Stimulated activated CD8-positive, alpha-beta memory T cell treated with anti-CD3 and anti-CD28 coated beads, Interleukin-7, amount 100 ng/mL, for 4 hours (primary cell): ENCODE measurements around the gene TMEM138.
A peak's percentile ranks its signal among the peaks of the same experiment; 100 is the strongest.

Experiments
- DNase-seq, 2 donors: peaks; one replicate each; pipeline ENCODE4 v3.0.0-alpha.2; 2020; ENCODE audit warnings: low read depth in 2 of 2

The TMEM138 gene

GRCh38 chr11:61361741-61362541 is at the start of gene TMEM138, which contains the start of gene CYB561A3:
Gene TMEM138 (plus strand): TSS chr11:61362374. CDS start chr11:61364391, 2,017 bp downstream.
Gene CYB561A3 (minus strand): TSS chr11:61361882. CDS start chr11:61356713, 5,169 bp downstream.
- DNase-seq: peak; percentile 77 to 85

DNA sequence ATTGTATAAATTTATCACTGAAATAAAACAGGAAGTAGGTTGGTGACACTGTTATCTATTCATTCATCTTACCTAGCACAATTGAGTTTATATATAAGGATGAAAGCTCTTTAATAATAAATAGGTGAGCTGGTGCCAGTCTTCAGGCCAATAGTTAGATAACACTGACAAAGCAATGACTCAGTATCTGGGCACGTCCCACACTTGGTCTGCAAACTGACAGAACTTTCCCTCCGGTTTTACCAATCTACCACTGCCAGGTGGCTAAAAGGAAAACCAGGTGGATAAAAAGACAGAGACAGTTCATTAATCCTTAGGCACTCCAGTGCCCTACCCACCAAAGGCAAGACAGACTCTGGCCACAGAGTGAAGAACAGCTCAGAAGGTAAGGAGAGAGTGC is 46.9 kb upstream of the TMEM138 start:
- no peak for DNase-seq

DNA sequence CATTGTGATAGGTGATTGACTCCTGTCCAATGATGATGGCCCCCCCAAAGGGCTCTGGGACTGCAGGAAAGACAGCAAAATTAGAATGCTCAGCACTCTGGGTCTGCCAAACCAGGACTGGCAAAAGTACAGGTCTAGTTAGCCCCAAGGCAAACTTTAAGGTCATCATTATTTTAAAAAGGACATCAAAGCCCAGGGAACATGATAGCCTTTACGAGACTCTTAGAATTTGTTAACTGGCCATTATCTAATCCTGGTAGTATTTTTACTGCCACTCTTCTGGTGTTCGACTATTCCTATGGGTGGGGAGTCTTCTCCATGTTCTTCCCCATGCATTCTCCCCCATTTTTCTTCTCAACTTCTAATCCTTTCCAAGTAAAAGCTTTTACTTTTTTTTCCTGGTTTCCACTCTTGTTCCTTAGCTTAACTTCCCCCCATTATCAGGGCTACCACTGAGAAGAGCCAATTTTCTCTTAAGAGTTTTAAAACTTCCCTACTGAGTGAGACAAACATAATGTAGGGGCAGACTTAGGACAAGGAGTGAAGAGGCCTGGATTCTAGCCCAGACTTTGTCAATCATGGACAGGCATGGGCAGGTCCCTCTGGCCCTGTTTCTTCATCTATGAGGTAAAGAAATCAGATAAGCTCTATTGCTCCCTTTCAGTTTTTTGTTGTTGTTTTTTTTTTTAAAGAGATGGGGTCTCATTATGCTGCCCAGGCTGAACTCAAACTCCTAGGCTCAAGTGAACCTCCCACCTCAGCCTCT is 36.3 kb upstream of the TMEM138 start:
- DNase-seq: no peak

DNA sequence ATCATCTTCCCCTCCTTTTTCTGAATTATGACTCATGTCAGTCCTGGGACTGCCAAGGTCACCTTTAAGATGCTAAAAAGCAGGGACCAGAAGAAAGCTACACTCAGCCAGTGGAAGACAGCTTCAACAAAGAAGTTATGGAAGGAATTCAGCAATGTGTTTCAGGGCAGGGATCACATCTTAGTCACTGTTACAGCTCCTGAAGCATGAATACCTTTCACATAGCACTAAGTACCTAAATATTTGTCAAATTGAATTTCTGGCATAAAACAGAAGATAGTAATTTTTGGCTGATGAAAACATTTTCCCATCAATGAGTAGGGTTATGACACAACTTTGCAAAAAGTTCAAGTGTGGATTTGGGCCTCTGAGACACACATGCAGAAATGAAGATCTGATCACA is 34.5 kb upstream of the TMEM138 start:
- DNase-seq: no peak

- DNase-seq: no peak
These were observed 33.8 kb upstream of the TMEM138 start for GRCh38 chr11:61328351-61328750.

DNA sequence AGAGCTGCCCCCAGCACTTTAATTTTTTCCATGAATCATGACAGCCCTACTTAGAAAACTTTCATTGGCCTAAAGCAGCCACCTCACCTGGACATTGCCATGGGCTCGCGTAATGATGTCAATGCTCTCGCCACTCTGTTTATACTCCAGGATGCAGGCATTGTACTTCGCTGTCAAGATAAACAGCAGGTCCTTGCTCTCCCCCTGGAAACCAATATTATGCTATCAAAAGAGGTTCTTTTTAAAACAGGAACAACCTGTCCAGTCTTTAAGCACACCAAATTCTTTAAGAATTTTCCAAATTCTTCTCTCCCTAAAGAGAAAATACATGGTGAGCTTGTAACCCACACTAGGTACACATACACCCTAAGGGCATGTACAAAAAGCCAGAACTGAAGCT is 32.3 kb upstream of the TMEM138 start:
- no peak for DNase-seq

DNA sequence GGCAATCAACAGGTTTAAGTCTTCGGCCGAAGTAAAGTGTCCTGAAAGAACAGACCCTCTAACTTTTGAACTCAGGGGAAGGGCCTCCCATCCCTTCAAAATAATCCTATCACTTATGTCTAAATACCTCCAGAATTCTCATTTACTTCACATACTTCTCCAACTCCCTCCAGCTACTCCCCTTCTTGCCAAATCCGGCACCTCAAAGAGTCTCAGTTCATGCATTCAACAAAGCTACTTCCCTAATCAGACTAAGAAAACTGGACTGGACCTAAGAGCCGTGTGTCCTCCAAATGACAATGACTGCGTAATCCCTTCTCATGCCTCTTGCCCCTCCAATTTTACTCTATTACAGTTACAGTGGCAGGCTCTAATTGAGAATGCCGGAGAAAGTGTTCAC is 30.5 kb upstream of the TMEM138 start:
- DNase-seq: no peak

- no peak for DNase-seq
These were observed 29.8 kb upstream of the TMEM138 start for GRCh38 chr11:61332281-61332796.

DNA sequence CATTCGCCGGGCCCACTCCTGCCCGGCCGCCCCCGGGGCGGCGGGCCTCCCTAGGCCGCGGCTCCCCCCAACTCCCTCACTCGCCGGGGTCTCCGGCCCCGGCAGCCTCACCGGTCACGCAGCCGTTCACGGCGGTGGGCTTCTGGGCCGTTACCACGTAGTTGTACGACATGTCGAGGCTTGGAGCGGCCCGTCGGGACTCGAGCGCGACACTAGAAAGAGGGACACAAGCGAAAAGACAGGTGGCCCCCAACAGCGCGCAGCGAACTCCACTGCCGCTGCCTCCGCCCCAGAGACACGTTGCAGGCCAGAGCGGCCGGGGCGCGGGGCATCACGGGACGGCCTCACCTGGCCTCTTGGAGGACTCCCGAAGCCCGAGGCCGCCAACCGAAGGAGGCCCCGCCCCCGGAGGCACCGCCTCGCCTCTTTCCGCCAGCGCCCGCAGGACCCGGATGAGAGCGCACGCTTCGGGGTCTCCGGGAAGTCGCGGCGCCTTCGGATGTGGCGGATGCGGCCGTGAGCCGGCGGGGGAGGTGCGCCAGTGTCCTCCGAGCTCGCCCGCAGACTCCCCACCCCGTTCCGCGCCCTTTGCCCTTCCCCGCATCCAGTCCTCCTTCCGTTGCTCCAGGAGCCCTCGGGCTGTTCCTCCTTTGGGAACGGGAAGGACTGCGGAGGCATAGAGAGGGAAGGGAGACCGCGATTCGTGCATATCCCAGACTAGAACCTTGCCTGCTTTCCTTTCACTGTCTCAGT is 29.2 kb upstream of the TMEM138 start, which contains the start of the genes DDB1 and TKFC:
TSS of gene DDB1 (minus strand) at position 309 of the 753 bp plus-strand sequence. CDS start at position 172, 137 bp downstream.
TSS of gene TKFC (plus strand) at position 432 of the 753 bp plus-strand sequence. CDS start 1,501 bp downstream, outside the sequence.
- DNase-seq: peak; percentile 92 to 98

DNA sequence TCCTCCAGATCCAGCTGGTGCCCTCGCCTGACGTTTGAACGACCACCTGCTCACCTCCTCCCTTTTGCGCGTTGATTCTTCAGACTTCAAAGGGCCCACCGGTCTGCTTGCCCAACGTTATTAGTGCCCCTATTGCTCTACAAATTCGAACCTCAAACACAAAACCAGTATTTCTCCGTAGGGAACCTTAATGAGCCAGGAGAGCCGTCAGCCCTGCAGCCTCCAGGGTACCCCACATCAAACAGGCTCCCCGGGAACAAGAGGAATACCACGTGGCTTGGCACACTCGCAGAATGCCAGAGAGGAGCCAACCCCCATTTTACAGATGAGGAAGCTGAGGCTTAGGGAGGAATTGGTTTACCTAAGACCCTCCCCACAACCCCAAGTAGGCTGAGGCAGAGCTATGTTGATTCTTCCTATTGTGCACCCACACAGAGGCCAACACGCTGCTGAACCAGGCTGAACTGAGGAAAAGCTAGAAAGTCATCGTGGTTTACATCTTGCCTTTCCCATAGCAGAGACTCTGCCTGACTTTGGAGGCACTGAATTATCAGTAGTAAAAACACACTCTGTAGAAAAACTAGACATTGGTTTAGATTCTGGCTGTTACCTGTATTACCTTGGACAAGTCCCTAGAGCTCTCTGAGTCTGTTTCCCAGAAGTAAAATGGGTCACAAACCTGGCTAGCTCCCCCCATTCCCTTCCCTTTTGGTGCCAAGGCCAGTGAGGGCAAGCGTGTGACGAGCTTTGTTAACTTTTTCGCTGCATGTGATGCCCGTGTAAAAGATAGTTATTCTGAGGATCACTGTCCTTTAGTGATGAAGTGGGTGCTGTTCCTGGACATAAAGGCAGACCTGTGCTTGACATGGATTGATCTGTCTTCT is 28.4 kb upstream of the TMEM138 start:
- no peak for DNase-seq

GRCh38 chr11:61334434-61335354 is 27.5 kb upstream of the TMEM138 start:
- DNase-seq: no peak

GRCh38 chr11:61335355-61335710 is 26.8 kb upstream of the TMEM138 start:
- no peak for DNase-seq

GRCh38 chr11:61336171-61336935 is 25.8 kb upstream of the TMEM138 start:
- peak; percentile 46 to 67 for DNase-seq

DNA sequence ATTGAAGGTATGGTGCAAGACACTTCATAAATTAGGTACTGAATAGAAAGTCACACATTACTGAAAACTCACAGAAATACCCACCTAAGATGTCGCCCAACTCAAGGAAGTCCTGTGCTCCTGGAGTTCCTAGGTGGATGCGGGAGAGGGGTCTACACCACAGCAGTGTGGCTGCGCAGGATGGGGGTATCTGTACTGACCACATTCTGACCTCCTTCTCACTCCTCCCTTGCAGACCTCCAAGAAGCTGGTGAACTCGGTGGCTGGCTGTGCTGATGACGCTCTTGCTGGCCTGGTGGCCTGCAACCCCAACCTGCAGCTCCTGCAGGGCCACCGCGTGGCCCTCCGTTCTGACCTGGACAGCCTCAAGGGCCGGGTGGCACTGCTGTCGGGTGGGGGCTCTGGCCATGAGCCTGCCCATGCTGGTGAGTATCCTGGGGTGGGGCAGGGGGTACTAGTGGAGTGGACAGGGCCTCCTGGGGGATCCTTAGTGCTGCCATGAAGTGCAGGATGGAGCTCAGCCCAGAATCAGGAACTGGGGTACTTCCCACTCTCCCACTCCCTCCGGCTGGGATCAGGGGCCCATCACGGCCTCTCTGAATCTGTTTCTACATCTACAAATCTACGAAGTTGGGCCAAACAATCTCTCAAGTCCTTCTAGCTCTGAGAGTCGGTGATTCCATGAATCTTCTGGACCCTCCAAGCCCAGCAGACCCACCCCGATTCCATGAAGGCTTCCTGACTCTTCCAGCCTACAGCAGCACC is 24.3 kb upstream of the TMEM138 start:
- DNase-seq: no peak

GRCh38 chr11:61338783-61339489 is 23.2 kb upstream of the TMEM138 start:
- DNase-seq: no peak

- no peak for DNase-seq
These were observed 22.7 kb upstream of the TMEM138 start for GRCh38 chr11:61339490-61339878.

GRCh38 chr11:61340979-61341378 is 21.2 kb upstream of the TMEM138 start:
- no peak for DNase-seq
